SIG-M5 treated with dmso at 0.1 percent for 504 hours (cell line): ENCODE data around the gene CASKIN1.

ENCODE experiments used
- DNase-seq: peaks from one replicate; lab custom pipeline; 2025; ENCODE audit not compliant: unreplicated experiment; lab: John Stamatoyannopoulos, UW

CASKIN1 gene

DNA sequence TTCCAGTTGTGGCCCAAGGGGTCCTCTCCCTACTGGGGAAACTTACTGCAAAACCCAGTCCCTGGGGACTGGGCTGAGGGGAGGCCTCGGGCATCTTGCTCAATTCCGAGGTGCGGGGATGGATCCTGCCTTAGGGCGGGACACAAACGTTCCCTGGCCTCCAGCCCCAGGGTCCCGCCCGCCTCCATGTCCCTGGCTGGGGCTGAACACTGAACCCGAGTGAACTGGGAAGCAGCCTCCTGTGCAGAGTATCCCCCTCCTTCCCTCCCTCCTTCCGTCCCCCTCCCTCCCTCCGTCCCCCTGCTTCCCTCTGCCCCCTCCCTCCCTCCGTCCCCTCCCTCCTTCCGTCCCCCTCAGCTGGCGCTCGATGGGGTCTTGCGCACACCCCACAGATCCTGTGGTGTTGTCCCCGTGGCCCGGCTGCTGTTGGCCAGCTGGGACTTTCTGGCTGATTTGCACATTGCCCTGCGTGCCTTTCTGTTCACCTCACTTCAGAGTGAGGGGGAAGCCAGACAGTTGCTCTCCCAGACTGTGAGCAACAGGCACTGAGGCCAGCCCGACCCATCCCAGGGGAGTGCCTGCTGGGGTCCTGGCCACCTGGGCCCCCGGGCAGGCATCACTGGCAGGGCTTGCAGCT lies 35.4 kb downstream of the CASKIN1 start:
- DNase-seq: no peak

DNA sequence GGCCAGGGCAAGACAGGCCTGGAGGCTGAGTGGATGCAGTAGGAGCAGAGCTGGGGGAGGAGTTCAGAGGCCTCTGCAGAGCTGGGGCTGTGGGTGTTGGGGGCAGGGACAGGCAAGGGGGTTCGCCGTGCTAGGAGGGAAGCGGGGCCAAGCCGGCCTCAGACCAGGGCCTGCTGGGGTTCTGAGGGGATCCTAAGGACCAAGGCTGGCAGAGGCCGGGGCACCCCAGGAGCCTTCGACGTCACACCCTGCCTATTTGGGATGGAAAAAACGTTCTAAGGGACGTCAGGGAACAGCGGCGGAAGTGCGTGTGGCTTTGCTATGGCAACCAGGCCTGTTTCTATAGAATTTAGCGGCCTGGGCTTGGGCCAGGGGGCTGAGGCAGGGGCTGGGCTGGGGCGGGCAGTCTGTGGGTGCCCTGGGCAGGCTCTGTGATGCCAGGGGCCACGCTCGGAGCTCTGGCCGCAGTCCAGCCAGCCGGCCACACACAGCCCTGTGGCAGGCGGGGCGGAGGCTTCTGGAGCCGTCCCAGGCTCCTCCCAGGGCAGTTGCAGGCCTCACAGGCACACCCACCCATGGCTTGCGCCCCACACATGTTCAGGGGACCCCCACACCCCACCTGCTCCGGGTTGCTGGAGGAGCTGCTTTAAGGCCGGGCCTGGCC lies 37.1 kb downstream of the CASKIN1 start:
- DNase-seq: no peak

DNA sequence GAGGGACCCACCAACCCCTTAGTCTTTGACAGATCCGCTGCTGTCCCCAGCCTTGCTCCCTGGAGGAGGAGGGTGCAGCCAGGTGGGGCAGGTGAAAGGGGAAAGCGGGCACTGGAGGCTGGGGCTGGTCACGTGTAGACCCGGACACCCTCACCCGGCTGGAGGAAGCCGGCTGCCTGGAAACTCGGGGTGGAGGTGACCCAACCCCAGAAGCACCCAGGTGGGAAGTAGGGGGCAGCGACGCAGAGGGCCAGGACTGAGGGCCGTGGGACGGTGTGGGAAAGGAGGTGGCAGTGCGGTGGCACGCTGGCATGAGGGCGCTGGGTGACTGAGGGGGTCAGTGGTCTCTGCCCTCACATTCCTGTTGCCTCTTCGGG lies 38.2 kb downstream of the CASKIN1 start:
- no peak for DNase-seq

DNA sequence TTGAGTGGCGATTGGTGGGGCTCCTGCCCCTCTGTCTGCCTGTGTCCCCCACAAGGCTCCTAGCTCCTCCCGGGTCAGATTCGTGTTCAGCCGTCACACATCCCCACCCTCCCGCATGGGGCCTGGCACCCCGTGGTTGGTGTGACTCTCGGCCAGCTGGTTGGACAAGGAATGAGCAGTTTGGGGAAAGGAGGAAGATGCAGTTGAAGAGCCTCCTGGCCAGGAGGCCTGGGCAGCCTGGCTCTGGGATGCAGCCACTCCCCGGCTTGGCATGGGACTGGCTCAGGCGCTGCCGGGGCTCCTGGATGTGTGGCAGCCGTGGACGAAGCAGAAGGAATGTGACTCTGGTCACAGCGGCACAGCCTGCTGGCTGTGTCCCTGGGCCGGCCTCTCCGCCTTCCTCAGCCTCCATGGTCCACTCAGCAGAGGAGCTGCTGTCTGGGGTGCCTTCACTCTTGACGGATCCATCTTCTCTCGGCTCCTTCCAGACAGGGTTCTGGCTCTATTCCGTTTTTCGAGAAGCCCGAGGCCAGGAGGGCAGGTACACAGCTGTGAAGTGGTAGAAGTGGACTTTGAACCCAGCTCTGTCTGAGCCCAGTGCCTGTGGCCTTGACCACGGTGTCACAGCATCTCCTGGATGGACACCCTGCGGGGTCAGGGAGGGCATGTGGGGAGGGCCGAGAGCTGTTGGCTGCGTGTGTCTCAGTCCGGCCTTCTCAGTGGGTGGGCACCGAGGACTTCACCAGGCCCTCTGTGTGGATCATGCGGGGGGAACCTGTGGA lies 38.7 kb downstream of the CASKIN1 start:
- DNase-seq: no peak

DNA sequence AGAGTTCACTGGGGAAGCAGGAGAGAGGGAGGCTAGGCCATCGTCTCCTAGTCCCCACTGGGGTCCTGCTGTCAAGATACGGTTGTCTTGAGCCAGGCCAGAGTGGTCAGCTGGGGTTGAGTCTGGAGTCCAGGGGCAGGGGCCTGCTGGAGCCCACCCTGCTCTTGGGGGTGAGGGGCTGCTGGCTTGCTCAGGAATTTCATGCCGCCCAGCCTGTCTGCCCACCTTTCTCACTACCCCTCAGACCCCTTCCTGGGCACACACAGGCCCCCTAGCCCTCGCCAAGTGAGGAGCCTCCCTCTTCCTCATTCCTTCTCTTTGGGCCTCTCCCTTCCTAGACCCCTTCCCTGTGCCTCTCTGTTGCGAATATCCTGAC lies 39.6 kb downstream of the CASKIN1 start:
- peak; percentile 8 for DNase-seq

DNA sequence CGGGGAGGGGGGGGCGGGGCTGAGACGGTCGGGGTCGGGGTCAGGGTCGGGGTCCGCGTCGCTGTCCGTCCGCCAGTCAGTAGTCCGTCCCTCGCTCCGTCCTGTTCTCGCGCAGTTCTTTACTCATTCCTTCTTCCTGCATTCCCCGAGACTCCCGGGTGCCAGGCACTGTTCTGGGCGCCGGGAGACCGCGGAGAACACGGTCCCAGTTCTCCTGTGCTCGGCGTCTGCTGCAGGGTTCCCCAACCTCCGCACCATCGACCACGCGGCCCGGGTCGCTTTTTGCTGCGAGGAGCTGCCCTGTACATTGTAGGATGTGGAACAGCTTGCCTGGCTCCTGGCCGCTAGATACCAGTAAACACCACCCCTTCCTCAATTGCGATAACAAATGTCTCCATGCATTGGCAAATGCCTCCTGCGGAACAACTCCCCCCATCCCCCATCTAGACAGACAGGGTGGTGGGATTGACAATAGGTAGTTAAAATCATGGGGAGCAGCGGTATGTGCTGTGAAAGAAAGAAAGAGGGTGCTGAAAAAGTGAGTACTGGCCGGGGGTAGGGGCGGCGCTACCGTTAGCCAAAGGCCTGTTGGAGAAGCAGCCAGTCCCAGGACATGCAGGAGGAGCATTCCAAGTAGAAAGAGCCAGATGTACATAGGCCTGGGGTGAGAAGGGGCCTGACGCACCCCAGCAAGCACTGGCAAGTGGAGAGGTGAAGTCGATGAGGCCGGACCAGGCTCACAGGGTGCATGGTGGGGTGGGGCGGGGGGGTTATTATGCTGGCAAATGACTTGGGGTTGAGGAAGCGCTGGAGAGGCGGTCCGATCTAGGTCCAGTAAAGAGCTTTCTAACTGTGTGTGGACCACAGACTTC lies 40.2 kb downstream of the CASKIN1 start:
- DNase-seq: peak; percentile 26

DNA sequence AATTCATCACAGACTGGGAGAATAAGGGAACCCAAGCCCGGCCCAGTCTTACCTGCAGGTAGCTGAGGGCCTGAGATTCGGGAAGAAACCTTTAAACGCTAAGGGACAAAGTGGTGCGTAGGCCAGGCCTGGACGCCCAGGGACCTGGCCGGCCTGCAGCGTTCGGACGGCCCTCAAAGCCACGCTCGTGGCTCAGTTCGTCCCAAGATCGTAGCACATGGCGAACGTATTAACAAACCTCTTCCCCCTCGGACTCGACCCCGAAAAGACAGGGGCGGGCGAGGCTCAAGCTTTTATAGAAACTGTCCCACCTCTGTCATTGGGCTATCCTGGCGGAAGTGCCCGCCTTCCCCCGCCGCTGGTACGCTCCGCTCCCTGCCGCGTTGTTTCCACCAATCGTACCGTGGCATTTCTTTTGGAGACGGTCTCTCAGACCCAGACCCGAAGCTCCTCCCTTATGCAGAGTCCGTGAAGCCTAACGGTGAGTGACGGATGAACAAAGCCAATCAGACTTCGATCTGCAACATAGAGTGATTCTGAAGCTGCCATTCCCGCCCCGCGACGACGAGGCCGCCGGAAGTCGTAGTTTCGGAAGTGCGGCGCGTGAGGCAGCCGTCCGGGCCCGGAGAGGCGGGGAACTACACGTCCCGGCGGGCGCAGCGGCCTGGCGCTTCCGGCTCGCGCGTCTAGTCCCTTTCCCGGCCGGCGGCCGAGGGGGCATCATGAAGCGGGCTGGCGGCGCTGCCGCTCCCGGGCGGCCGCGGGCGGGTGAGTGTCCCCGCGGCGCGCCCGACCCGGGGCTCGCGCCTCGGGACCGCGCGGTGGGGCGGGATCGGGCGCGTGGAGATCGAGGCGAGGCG lies 41.1 kb downstream of the CASKIN1 start, which contains the start of gene TRAF7:
Gene TRAF7 (plus strand): TSS at position 692 of the 860 bp plus-strand sequence. CDS start 8,139 bp downstream, outside the sequence.
- DNase-seq: peak; percentile 99

DNA sequence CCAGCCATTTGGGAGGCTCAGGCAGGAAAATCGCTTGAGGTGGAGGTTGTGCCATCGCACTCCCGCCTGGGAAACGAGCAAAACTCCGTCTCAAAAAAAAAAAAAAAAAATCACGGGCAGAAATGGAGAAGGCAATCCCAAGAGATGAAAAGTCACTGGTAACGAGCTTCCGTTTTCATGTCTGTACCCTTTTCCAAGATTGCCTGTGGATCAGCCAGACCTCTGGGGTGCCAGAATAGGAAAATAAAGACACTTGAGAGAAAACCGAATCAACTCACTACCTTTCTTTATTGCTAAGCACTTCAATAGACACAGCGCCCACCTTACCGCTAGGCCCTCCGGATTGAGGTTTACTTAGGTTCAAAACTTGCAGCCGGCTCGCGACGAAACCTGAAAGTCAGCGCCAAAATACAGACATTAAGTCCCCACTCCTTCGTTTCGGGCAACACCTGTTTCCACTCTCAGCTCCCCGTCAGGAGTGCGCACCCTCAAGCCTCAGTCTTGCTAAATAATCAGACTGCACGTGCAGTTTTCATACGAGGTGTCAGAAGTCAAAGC lies 41.8 kb downstream of the CASKIN1 start:
- no peak for DNase-seq

DNA sequence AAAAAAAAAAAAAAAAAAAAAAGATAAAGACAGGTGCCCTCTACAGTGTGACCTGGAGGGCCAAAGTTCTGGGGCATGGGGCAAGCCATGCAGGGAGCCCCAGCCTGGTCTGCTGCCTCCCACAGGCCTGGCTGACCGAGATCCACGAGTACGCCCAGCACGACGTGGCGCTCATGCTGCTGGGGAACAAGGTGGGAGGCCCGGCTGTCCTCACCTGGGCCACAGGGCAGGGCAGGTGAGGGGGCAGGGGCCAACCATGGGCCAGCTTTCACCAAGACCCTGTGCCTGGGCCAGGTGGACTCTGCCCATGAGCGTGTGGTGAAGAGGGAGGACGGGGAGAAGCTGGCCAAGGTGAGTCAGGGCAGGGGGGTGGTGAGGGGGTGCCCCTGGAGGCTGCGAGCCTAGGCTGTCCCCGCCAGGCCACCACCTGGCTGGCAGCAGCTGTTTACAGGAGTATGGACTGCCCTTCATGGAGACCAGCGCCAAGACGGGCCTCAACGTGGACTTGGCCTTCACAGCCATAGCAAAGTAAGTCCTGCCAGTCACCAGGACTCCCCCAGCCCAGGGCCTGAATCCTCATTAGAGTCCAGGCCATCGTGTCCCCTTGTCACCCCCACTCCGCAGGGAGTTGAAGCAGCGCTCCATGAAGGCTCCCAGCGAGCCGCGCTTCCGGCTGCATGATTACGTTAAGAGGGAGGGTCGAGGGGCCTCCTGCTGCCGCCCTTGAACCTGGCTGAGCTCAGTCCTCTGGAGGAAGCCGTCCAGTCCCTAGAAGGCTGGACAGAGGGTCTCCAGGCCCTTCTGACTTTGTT lies 43.5 kb downstream of the CASKIN1 start:
- no peak for DNase-seq

DNA sequence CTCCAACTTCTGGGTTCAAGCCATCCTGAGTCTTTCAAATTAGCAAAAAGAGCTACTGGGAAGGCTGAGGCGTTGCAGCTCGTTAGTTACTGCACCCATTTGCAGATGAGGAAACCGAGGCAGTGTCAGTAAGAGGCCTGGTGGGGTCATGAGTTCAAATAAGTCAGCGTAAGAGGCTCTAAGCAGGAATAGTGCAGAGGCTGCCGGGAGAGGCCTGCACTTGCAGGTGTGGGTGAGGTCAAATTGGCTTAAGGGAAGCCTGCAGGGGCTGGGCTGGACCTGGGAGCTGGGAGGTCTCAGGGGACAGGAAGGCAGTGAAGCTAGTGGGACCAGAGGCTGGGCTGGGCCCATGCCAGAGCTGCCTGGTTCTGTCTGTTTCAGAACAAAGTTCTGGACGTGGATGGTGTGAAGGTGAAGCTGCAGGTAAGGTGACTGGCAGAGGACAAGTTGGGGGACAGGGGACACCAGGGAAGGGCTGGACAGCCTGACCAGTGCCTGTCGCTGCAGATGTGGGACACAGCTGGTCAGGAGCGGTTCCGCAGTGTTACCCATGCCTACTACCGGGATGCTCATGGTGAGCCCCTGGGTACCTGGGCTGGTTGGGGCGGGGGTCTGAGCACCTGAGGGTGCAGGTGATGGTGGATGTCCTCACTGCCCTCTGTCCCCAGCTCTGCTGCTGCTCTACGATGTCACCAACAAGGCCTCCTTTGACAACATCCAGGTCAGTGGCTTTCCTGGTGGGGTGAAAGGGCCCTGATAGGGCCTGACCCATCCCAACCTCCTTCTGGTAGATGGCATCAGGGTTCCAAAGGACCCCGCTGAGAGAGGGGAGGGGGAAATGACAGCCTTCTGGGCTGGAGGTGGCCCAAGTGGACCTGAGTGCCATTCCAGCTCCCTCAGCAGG lies 45.0 kb downstream of the CASKIN1 start:
- peak; percentile 50 for DNase-seq

DNA sequence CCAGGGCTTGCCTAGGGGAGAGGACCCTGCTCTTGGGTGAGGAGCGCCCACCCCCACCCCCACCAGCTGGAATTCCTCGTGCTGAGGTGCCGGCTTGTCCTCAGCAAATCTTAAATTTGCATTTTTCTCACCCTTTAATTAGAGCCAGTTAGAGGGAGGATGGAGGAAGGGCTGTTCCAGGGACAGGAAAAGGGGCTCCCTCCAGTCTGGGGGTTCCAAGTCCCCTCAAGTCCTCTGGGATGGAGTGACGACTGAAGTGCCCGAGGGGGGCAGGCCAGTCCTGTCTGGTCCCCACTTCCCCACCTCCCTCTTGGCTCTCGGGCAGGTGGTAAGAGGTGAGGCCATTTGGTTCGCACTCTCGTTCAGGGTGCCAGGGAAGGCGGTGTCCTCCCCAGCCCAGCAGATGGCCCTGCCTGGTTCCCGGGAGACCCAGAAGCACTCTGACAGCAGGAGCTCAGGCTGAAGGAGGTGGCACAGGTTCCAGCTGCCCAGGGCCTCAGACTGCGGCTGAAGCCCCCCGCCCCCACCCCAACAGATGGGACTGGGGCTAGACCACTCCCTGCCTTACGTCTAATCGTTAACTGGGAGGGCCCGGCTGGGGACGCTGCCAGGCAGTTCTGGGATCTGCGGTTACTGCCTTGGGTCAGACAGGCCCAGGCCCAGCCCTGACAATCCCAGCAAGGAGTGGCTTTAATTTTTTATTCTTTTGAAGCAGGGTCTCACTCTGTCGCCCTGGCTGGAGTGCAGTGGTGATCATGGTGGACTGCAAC lies 45.8 kb downstream of the CASKIN1 start:
- DNase-seq: peak; percentile 50

DNA sequence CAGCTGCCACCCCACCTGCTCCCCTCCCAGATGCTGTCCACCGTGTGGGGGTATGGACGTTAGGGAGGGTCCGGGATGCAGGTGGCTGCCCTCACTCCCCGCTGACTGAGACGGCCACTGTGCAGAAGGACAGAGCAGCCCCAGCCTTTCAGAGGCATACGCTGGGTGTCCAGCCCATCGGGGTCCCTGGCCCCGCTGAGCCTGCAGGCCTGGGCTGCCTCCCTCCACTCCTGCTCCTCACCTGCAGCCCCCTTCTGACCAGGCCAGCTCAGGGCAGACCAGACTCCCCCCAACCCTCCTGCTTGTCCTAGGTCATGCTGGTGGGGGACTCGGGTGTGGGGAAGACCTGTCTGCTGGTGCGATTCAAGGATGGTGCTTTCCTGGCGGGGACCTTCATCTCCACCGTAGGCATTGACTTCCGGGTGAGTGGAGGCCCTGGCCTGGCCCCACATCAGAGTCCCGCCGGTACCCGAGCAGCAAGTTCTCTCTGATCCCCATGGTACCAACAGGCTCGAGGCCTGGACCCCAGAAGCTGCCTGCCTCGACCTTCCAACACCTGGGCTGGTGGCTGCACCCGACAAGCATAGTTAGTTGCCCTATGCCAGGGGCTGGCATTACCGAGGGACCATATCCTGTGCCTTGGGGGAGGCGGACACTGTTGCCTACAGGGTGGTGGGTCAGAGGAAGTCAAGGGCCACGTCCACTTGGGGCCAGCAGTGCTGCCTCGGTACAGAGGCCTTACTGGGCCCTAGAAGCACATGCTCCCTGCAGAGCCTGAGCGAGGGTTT lies 46.6 kb downstream of the CASKIN1 start:
- DNase-seq: peak; percentile 12

DNA sequence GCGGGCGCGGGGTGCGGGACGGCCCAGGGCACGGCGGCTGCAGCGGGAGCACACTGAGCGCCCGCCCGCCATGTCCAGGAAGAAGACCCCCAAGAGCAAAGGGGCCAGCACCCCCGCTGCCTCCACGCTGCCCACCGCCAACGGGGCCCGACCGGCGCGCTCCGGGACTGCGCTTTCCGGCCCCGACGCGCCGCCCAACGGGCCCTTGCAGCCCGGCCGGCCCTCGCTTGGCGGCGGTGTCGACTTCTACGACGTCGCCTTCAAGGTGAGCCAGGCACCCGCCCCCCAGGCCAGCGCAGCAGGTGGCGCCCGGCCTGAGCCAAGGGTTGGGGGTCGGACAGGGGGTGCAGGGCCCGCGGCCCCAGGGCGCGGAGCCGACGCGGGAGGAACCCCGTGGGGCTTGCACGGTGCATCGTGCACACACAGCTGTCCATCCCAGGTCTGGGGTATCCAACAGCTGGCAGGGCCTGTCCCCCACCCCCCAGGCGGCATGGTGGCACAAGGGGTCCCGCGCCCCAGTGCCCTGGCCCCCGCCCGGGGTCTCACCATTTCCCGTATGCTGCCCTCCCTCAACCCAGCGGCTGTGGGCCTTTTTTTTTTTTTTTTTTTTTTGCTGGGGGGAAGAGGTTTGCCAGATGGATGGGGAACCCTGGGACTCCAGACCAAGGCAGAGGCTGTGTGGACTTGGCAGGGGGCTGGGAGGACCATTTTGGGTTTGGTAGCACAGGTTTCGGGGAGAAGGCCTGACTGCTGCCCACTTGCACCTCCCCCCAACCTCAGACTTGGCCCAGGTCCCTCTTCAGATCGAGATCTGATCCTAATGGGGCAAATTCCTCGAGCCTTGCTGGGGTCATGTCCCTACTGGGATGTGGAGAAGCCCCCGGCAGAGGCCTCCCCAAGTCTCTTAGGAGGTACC lies 47.4 kb downstream of the CASKIN1 start:
- DNase-seq: no peak

DNA sequence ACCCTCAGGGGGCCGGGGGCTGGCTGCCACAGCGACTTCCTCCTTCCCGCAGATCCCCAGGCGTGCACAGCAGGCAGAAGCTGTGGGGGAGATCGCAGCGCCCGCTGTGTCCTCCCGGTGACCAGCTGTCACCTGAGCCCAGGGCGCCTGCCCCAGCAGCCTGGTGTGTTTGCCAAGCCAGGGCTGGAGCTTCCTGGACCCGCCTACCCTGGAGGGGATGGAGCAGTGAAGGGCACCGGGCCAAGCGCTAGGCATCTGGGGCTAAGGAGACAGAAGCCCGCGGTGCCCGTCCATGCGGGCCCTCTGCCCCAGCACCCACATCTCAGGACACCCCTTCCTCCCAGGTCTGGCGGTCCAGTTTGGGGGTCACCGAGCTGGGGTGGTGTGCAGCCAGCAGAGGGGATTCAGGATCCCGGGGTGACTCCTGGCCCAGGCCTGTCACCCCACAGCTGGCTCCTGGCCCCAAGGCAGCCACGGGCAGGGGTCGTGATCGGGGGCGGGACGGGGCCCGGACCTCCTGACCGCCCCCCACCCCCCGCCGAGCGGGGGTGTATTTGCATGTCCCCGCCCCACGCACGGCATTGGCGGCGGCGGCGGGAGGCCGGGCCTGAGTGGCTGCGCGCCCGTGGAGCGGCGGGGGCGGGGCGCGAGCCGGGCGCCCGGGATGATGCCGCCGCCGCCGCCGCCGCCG lies 48.3 kb downstream of the CASKIN1 start, which contains the start of gene RAB26:
Gene RAB26 (plus strand): TSS at position 645 of the 691 bp plus-strand sequence. CDS start 159 bp downstream, outside the sequence.
- DNase-seq: peak; percentile 39

DNA sequence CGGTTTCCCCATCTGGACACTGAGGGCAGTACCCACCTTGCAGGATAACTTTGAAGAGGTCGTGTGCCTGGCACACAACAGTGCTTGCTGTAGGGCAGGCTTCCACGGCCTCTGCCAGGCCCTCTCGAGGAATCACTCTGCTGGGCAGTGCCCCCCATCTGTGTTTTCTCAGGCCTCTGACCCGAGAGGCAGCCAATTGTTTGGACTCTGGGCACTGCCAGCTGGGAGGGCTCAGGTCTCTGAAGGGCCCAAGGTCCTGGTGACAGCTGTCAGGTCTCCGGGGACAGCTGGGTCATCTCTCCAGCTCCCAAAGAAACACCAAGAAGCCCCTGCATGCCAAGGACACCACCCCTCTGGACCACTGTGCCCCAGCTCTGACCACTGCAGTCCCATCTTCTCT lies 49.0 kb downstream of the CASKIN1 start:
- DNase-seq: no peak
